ENCODE measurements around the gene CNTNAP5.
A peak's percentile ranks its signal among the peaks of the same experiment; 100 is the strongest.

The CNTNAP5 gene

GRCh38 chr2:124542932-124543640 lies 518.0 kb downstream of the CNTNAP5 start:
- no peaks in the 10 kb centered on the region for H3F3A ChIP-seq (ENCODE audit: insufficient read depth, low read length)
- no peak for DNase-seq
- no peak overlapping the region for H3K27ac ChIP-seq (ENCODE audit: low read length)
- no peak overlapping the region for H3K4me3 ChIP-seq (ENCODE audit: low read length)
- no peak overlapping the region for H3K9ac ChIP-seq (ENCODE audit: low read length)
- H3K4me2 ChIP-seq (ENCODE audit: low read depth, low read length), result no peak overlapping the region
- H3K4me1 ChIP-seq (ENCODE audit: low read length), result no peaks in the 10 kb centered on the region
- H3K9me2 ChIP-seq (replicated peaks; ENCODE audit: insufficient read depth, low read length), result no peaks in the 10 kb centered on the region
- no peaks in the 10 kb centered on the region for H3K36me3 ChIP-seq (replicated peaks; ENCODE audit: insufficient read depth, low read length)
- no peak overlapping the region for H2AFZ ChIP-seq (ENCODE audit: low read length)
- no peaks in the 10 kb centered on the region for H3K79me2 ChIP-seq (ENCODE audit: low read length)
- no peaks in the 10 kb centered on the region for H3K9me3 ChIP-seq (replicated peaks; ENCODE audit: insufficient read depth, low read length)
- H4K20me1 ChIP-seq (ENCODE audit: insufficient read depth, low read length), result no peaks in the 10 kb centered on the region
- no peak for TF ChIP-seq EZH2phosphoT487 (IDR thresholded peaks at IDR 0.05; ENCODE audit: low read length)
- TF ChIP-seq CTCF (IDR thresholded peaks at IDR 0.05; ENCODE audit: low read length), result no peak
- H3K27me3 ChIP-seq (replicated peaks; ENCODE audit: insufficient read depth, low read length), result no peaks in the 10 kb centered on the region

GRCh38 chr2:124547700-124548099 lies 522.6 kb downstream of the CNTNAP5 start:
- Histone ChIP-seq H3K27ac (ENCODE audit: low read length) (no peak overlapping the region), H4K20me1 (ENCODE audit: insufficient read depth, low read length) (no peaks in the 10 kb centered on the region), H3K4me1 (ENCODE audit: low read length) (no peaks in the 10 kb centered on the region), H3F3A (ENCODE audit: insufficient read depth, low read length) (no peaks in the 10 kb centered on the region), H3K4me2 (ENCODE audit: low read depth, low read length) (no peak overlapping the region; the same call in 1 of the 2 replicates), H3K9ac (ENCODE audit: low read length) (no peak overlapping the region), H3K36me3 (replicated peaks; ENCODE audit: insufficient read depth, low read length) (no peaks in the 10 kb centered on the region), H3K4me3 (ENCODE audit: low read length) (0 out of 2 replicates have a peak overlapping the region, but pooled peaks have one; percentile 12), H3K9me2 (replicated peaks; ENCODE audit: insufficient read depth, low read length) (no peaks in the 10 kb centered on the region), H3K9me3 (replicated peaks; ENCODE audit: insufficient read depth, low read length) (no peaks in the 10 kb centered on the region), H3K79me2 (ENCODE audit: low read length) (no peaks in the 10 kb centered on the region), H2AFZ (ENCODE audit: low read length) (peak overlapping the region; percentile 19; the same call in 1 of the 2 replicates), H3K27me3 (replicated peaks; ENCODE audit: insufficient read depth, low read length) (no peaks in the 10 kb centered on the region)
- peak; percentile 45 for DNase-seq
- TF ChIP-seq EZH2phosphoT487 (IDR thresholded peaks at IDR 0.05; ENCODE audit: low read length) (no peak), CTCF (IDR thresholded peaks at IDR 0.05; ENCODE audit: low read length) (no peak), EZH2 (optimal IDR thresholded peaks at IDR 0.05; ENCODE audit: low read depth, low read length) (no peak)

GRCh38 chr2:124558277-124558905 lies 533.3 kb downstream of the CNTNAP5 start:
- H3K36me3 ChIP-seq (replicated peaks; ENCODE audit: insufficient read depth, low read length), result no peaks in the 10 kb centered on the region
- no peak for DNase-seq
- H3K4me3 ChIP-seq (ENCODE audit: low read length), result no peak overlapping the region
- no peak overlapping the region for H2AFZ ChIP-seq (ENCODE audit: low read length)
- no peaks in the 10 kb centered on the region for H3K27me3 ChIP-seq (replicated peaks; ENCODE audit: insufficient read depth, low read length)
- no peak overlapping the region for H3K4me2 ChIP-seq (ENCODE audit: low read depth, low read length)
- 0 out of 2 replicates have a peak, but pooled peaks cover 4% of the 10 kb centered on the region for H3K4me1 ChIP-seq (ENCODE audit: low read length)
- no peaks in the 10 kb centered on the region for H3K79me2 ChIP-seq (ENCODE audit: low read length)
- H4K20me1 ChIP-seq (ENCODE audit: insufficient read depth, low read length), result no peaks in the 10 kb centered on the region
- no peaks in the 10 kb centered on the region for H3K9me3 ChIP-seq (replicated peaks; ENCODE audit: insufficient read depth, low read length)
- TF ChIP-seq EZH2phosphoT487 (IDR thresholded peaks at IDR 0.05; ENCODE audit: low read length), result no peak
- no peak for TF ChIP-seq CTCF (IDR thresholded peaks at IDR 0.05; ENCODE audit: low read length)
- TF ChIP-seq EZH2 (optimal IDR thresholded peaks at IDR 0.05; ENCODE audit: low read depth, low read length), result no peak
- no peak overlapping the region for H3K27ac ChIP-seq (ENCODE audit: low read length)
- H3F3A ChIP-seq (ENCODE audit: insufficient read depth, low read length), result no peaks in the 10 kb centered on the region
- no peaks in the 10 kb centered on the region for H3K9me2 ChIP-seq (replicated peaks; ENCODE audit: insufficient read depth, low read length)
- H3K9ac ChIP-seq (ENCODE audit: low read length), result no peak overlapping the region

Measured in MM.1S (cell line).